Trophoblast cell (in vitro differentiated cells and primary cell): Measurements from ENCODE around the gene MARCHF2.
A peak's percentile ranks its signal among the peaks of the same experiment; 100 is the strongest.
"Not testable (repeated sequence)": the region's sequence is repeated elsewhere in the genome, so short reads cannot be mapped to it uniquely, and the experiment has no call there.

Experiments
- DNase-seq, 2 donors: peaks; one replicate each; pipeline ENCODE4 v3.0.0-alpha.2; 2016
- H2AFZ ChIP-seq: 2 replicates; pipeline ENCODE4 v1.6.1; 2013; ENCODE audit warnings: low read length, moderate library complexity, mild to moderate bottlenecking; ENCODE audit not compliant: insufficient read depth, poor library complexity
- H2AK5ac ChIP-seq: 2 replicates; pipeline ENCODE4 v1.6.1; 2013; ENCODE audit warnings: mild to moderate bottlenecking, low read length
- H2BK120ac ChIP-seq: 2 replicates; pipeline ENCODE4 v1.6.1; 2013; ENCODE audit warnings: low read length, mild to moderate bottlenecking, moderate library complexity; ENCODE audit not compliant: insufficient read depth, poor library complexity
- H2BK12ac ChIP-seq: 2 replicates; pipeline ENCODE4 v1.6.1; 2013; ENCODE audit warnings: mild to moderate bottlenecking, low read length, moderate library complexity
- H2BK5ac ChIP-seq: 2 replicates; pipeline ENCODE4 v1.6.1; 2013; ENCODE audit warnings: low read length, low read depth, moderate library complexity, mild to moderate bottlenecking; ENCODE audit not compliant: poor library complexity
- H3K14ac ChIP-seq: 2 replicates; pipeline ENCODE4 v1.6.1; 2013; ENCODE audit warnings: mild to moderate bottlenecking, low read length
- H3K18ac ChIP-seq: 2 replicates; pipeline ENCODE4 v1.6.1; 2013; ENCODE audit warnings: mild to moderate bottlenecking, low read length
- H3K23ac ChIP-seq: 2 replicates; pipeline ENCODE4 v1.6.1; 2013; ENCODE audit warnings: low read length
- H3K27ac ChIP-seq: 2 replicates; pipeline ENCODE4 v1.5.1; 2013; ENCODE audit warnings: low read depth, mild to moderate bottlenecking, inconsistent platforms, low read length, moderate library complexity
- H3K27me3 ChIP-seq: 2 replicates; pipeline ENCODE4 v1.6.1; 2013; ENCODE audit warnings: inconsistent platforms, mild to moderate bottlenecking, low read length, moderate library complexity; ENCODE audit not compliant: insufficient read depth
- H3K36me3 ChIP-seq, 2 experiments: 1 replicate in 1 of 2; 2 replicates in 1 of 2; pipeline ENCODE4 v1.6.1; 2013; ENCODE audit warnings: low read length in 2 of 2, mild to moderate bottlenecking in 2 of 2, moderate library complexity in 1 of 2; ENCODE audit not compliant: insufficient read depth in 2 of 2, control insufficient read depth in 1 of 2
- H3K4ac ChIP-seq: 2 replicates; pipeline ENCODE4 v1.6.1; 2013; ENCODE audit warnings: low read depth, mild to moderate bottlenecking, low read length, moderate library complexity
- H3K4me1 ChIP-seq, 2 experiments: 1 replicate in 1 of 2; 2 replicates in 1 of 2; pipeline ENCODE4 v1.6.1; 2013; ENCODE audit warnings: low read length in 2 of 2, mild to moderate bottlenecking in 2 of 2, moderate library complexity in 1 of 2; ENCODE audit not compliant: insufficient read depth in 2 of 2, control insufficient read depth in 1 of 2
- H3K4me2 ChIP-seq: 2 replicates; pipeline ENCODE4 v1.6.1; 2013; ENCODE audit warnings: inconsistent platforms, mild to moderate bottlenecking, low read length, moderate library complexity
- H3K4me3 ChIP-seq: 2 replicates; pipeline ENCODE4 v1.5.1; 2013; ENCODE audit warnings: mild to moderate bottlenecking, low read depth, low read length, inconsistent platforms
- H3K79me1 ChIP-seq: one replicate; pipeline ENCODE4 v1.6.1; 2013; ENCODE audit warnings: low read length
- H3K79me2 ChIP-seq: 2 replicates; pipeline ENCODE4 v1.6.1; 2013; ENCODE audit warnings: low read length, mild to moderate bottlenecking; ENCODE audit not compliant: control insufficient read depth, insufficient read depth, poor library complexity
- H3K9ac ChIP-seq: 2 replicates; pipeline ENCODE4 v1.6.1; 2013; ENCODE audit warnings: mild to moderate bottlenecking, low read length
- H3K9me3 ChIP-seq: 2 replicates; pipeline ENCODE4 v1.6.1; 2013; ENCODE audit warnings: low read depth, mild to moderate bottlenecking, control low read depth, inconsistent platforms, low read length; ENCODE audit not compliant: insufficient read depth
- H4K12ac ChIP-seq: 2 replicates; pipeline ENCODE4 v1.6.1; 2013; ENCODE audit warnings: low read depth, mild to moderate bottlenecking, low read length, moderate library complexity
- H4K8ac ChIP-seq: 2 replicates; pipeline ENCODE4 v1.6.1; 2013; ENCODE audit warnings: low read depth, mild to moderate bottlenecking, low read length, moderate library complexity
- H4K91ac ChIP-seq: one replicate; pipeline ENCODE4 v1.6.1; 2013; ENCODE audit warnings: low read depth, mild to moderate bottlenecking, low read length, moderate library complexity
- WGBS: extraction: QIAGEN DNeasy Blood & Tissue Kit; methylation state at CpG from one replicate; pipeline ENCODE4 v1.1.7; 2013; ENCODE audit warnings: missing lambda C conversion rate; ENCODE audit not compliant: insufficient read length, insufficient coverage; ENCODE audit errors: extremely low coverage; 5-methylcytosine and 5-hydroxymethylcytosine counted together

The MARCHF2 gene

GRCh38 chr19:8441725-8442544, 28.8 kb downstream of the MARCHF2 start:
- Histone ChIP-seq H2AK5ac (no peak overlapping the region), H3K9ac (no peak overlapping the region), H2BK5ac (no peak overlapping the region), H2AFZ (no peak overlapping the region), H3K4ac (no peak overlapping the region), H4K91ac (no peak overlapping the region), H3K36me3 (peaks cover 3 to 4% of the 10 kb centered on the region in 2 experiments), H3K23ac (no peak overlapping the region), H3K4me1 (peaks cover 3% of the 10 kb centered on the region in 2 experiments), H3K79me1 (peaks cover 10% of the 10 kb centered on the region), H3K27ac (no peak overlapping the region), H3K4me2 (no peak overlapping the region), H3K4me3 (no peak overlapping the region), H3K14ac (no peak overlapping the region), H3K9me3 (no peaks in the 10 kb centered on the region), H4K12ac (no peak overlapping the region), H3K79me2 (peaks cover 15% of the 10 kb centered on the region), H3K18ac (no peak overlapping the region), H2BK120ac (no peak overlapping the region), H3K27me3 (no peaks in the 10 kb centered on the region), H4K8ac (no peak overlapping the region), H2BK12ac (no peak overlapping the region)
- WGBS = no CpG with 5 or more reads among the region's 6 CpGs
- DNase-seq = peak in 1 of 2 donors; percentile 55

- not testable (repeated sequence) for H3K18ac ChIP-seq, DNase-seq, H3K36me3 ChIP-seq, H3K4me1 ChIP-seq, H2BK120ac ChIP-seq, H3K23ac ChIP-seq, H4K91ac ChIP-seq, H3K27me3 ChIP-seq, H3K9me3 ChIP-seq, H2AK5ac ChIP-seq, H2BK12ac ChIP-seq, H3K4ac ChIP-seq
- WGBS = no CpG with 5 or more reads among the region's 32 CpGs
- Histone ChIP-seq H2AFZ (peak overlapping the region; percentile 47), H3K14ac (peak overlapping the region; percentile 5), H3K9ac (peak overlapping the region; percentile 60), H3K79me1 (peaks cover 10% of the 10 kb centered on the region), H3K27ac (peak overlapping the region; percentile 63), H4K12ac (peak overlapping the region; percentile 34), H2BK5ac (peak overlapping the region; percentile 21), H3K79me2 (peaks cover 16% of the 10 kb centered on the region), H4K8ac (peak overlapping the region; percentile 40), H3K4me3 (peak overlapping the region; percentile 38), H3K4me2 (peak overlapping the region; percentile 92)
Observed at GRCh38 chr19:8444140-8444676, 31.1 kb downstream of the MARCHF2 start.

- Histone ChIP-seq H3K36me3 (peaks cover 7% of the 10 kb centered on the region in 2 experiments), H2BK5ac (peak within 1 kb of the TSS; percentile 87), H2BK120ac (peak within 1 kb of the TSS; percentile 91), H2AFZ (peak within 1 kb of the TSS; percentile 71), H3K9me3 (no peaks in the 10 kb centered on the region), H3K4ac (peak within 1 kb of the TSS; percentile 100), H2BK12ac (no peak within 1 kb of the TSS), H3K23ac (no peak within 1 kb of the TSS), H2AK5ac (peak within 1 kb of the TSS; percentile 97), H3K4me1 (peaks cover 3 to 5% of the 10 kb centered on the region in 2 experiments), H3K4me3 (peak within 1 kb of the TSS; percentile 99), H3K27me3 (no peaks in the 10 kb centered on the region), H3K79me2 (peaks cover 18% of the 10 kb centered on the region), H4K12ac (peak within 1 kb of the TSS; percentile 98), H3K27ac (peak within 1 kb of the TSS; percentile 63), H4K8ac (peak within 1 kb of the TSS; percentile 94), H3K4me2 (peak within 1 kb of the TSS; percentile 92), H3K9ac (peak within 1 kb of the TSS; percentile 99), H4K91ac (peak within 1 kb of the TSS; percentile 96), H3K79me1 (peaks cover 10% of the 10 kb centered on the region), H3K18ac (peak within 1 kb of the TSS; percentile 96), H3K14ac (peak within 1 kb of the TSS; percentile 98)
- peak; percentile 100 for DNase-seq
- WGBS = no CpG with 5 or more reads among the region's 93 CpGs
Observed at GRCh38 chr19:8444677-8445487, 31.8 kb downstream of the MARCHF2 start, which contains the start of gene HNRNPM. Gene HNRNPM (plus strand): TSS chr19:8444975. CDS start chr19:8444999, 24 bp downstream.

- no CpG with 5 or more reads among the region's 45 CpGs for WGBS
- DNase-seq = peak in 1 of 2 donors; percentile 48
- no peak overlapping the region for H2BK12ac ChIP-seq
Observed at GRCh38 chr19:8445488-8446001, 32.4 kb downstream of the MARCHF2 start.

More at GRCh38 chr19:8445488-8446001, 32.4 kb downstream of the MARCHF2 start:
- H2BK120ac ChIP-seq = peak overlapping the region; percentile 91
- peak overlapping the region; percentile 62 for H3K27ac ChIP-seq
- H3K18ac ChIP-seq = peak overlapping the region; percentile 96
- H4K12ac ChIP-seq = peak overlapping the region; percentile 98
- no peak overlapping the region for H3K23ac ChIP-seq
- peak overlapping the region; percentile 100 for H3K4ac ChIP-seq
- H3K4me1 ChIP-seq = peaks cover 3 to 8% of the 10 kb centered on the region in 2 experiments
- H4K8ac ChIP-seq = peak overlapping the region; percentile 94
- H3K79me2 ChIP-seq = peaks cover 23% of the 10 kb centered on the region
- H3K9ac ChIP-seq = peak overlapping the region; percentile 99
- peaks cover 10% of the 10 kb centered on the region for H3K79me1 ChIP-seq
- H3K14ac ChIP-seq = peak overlapping the region; percentile 98
- H2AFZ ChIP-seq = peak overlapping the region; percentile 71
- H3K27me3 ChIP-seq = no peaks in the 10 kb centered on the region
- peak overlapping the region; percentile 97 for H2AK5ac ChIP-seq
- H4K91ac ChIP-seq = peak overlapping the region; percentile 96
- H3K4me2 ChIP-seq = peak overlapping the region; percentile 81
- peak overlapping the region; percentile 87 for H2BK5ac ChIP-seq
- no peaks in the 10 kb centered on the region for H3K9me3 ChIP-seq
- peak overlapping the region; percentile 99 for H3K4me3 ChIP-seq
- H3K36me3 ChIP-seq = peaks cover 7% of the 10 kb centered on the region in 2 experiments
